ENCODE results near the gene FOXL2NB.

FOXL2NB gene

DNA sequence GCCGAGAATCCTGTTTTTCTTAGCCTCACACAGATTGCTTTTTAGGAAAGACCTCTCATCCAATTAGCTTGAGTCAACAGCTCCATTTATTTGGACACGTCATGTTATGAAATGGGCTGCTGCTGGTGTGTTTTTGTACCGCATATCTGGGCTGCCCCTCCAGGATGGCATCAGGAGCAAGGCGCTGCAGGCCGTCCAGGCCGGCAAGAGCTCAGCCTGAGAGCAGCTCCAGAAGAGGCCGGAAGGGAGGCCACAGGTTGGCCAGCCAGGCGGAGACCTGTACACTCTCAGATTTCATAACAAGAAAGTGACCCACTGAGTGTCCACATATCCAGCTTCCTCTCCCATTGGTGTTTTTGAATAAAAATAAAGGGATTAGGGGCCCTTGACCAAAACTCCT is 28.3 kb downstream of the FOXL2NB start:
- POLR2A ChIA-PET (ENCODE audit: low non-redundant PET): no interaction called here
- TF ChIP-seq, protein P1, sequence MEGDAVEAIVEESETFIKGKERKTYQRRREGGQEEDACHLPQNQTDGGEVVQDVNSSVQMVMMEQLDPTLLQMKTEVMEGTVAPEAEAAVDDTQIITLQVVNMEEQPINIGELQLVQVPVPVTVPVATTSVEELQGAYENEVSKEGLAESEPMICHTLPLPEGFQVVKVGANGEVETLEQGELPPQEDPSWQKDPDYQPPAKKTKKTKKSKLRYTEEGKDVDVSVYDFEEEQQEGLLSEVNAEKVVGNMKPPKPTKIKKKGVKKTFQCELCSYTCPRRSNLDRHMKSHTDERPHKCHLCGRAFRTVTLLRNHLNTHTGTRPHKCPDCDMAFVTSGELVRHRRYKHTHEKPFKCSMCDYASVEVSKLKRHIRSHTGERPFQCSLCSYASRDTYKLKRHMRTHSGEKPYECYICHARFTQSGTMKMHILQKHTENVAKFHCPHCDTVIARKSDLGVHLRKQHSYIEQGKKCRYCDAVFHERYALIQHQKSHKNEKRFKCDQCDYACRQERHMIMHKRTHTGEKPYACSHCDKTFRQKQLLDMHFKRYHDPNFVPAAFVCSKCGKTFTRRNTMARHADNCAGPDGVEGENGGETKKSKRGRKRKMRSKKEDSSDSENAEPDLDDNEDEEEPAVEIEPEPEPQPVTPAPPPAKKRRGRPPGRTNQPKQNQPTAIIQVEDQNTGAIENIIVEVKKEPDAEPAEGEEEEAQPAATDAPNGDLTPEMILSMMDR (conservative IDR thresholded peaks at IDR 0.05; ENCODE audit: low read depth): no peak
- CTCF ChIA-PET: no interaction called here
- no peak for DNase-seq (ENCODE audit: low spot score)
- H3K27ac ChIP-seq: no peak overlapping the region

DNA sequence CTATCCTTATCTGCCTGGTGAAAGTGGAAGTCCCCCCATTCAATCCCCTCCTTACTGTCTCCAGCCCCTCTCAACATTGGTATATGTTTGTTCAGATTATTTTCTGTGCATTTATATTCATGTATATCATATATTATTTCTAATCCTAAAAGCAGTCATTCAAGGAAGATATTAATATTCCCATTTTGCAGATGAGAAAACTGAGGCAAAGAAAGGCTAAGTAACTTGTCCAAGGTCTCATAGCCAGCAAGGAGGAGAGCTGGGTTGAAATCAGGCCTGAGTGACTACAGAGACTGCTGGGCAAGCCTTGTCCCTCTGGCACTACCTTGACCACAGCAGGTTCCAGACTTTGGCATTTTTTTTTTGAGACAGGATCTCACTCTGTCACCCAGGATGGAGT is 29.0 kb downstream of the FOXL2NB start:
- ChIA-PET CTCF (no interaction called here), POLR2A (ENCODE audit: low non-redundant PET) (no interaction called here)
- TF ChIP-seq, protein P1 (conservative IDR thresholded peaks at IDR 0.05; ENCODE audit: low read depth): no peak

GRCh38 chr3:138984816-138985215 is 37.8 kb downstream of the FOXL2NB start:
- TF ChIP-seq, protein P1 (conservative IDR thresholded peaks at IDR 0.05; ENCODE audit: low read depth): no peak
- no peak for DNase-seq (ENCODE audit: low spot score)

More for the DNA sequence above, 29.0 kb downstream of the FOXL2NB start:
- no peak overlapping the region for H3K27ac ChIP-seq
- DNase-seq (ENCODE audit: low spot score): no peak

GRCh38 chr3:138985932-138986331 is 38.9 kb downstream of the FOXL2NB start:
- ChIA-PET CTCF (no interaction called here), POLR2A (ENCODE audit: low non-redundant PET) (no interaction called here)
- DNase-seq (ENCODE audit: low spot score): no peak
- no peak overlapping the region for H3K27ac ChIP-seq
- TF ChIP-seq, protein P1 (conservative IDR thresholded peaks at IDR 0.05; ENCODE audit: low read depth): no peak

More at GRCh38 chr3:138984816-138985215, 37.8 kb downstream of the FOXL2NB start:
- ChIA-PET CTCF (interaction anchor here (0.7 kb wide), 1 partner anchor 174 kb away, joined by 3 read pairs; no protein-coding TSS in a partner anchor), POLR2A (ENCODE audit: low non-redundant PET) (no interaction called here)
- no peak overlapping the region for H3K27ac ChIP-seq

GRCh38 chr3:138987181-138987580 is 40.2 kb downstream of the FOXL2NB start:
- TF ChIP-seq, protein P1 (conservative IDR thresholded peaks at IDR 0.05; ENCODE audit: low read depth): no peak
- ChIA-PET POLR2A (ENCODE audit: low non-redundant PET) (no interaction called here), CTCF (no interaction called here)
- no peak overlapping the region for H3K27ac ChIP-seq
- DNase-seq (ENCODE audit: low spot score): no peak

- CTCF ChIA-PET: no interaction called here
- TF ChIP-seq, protein P1 (conservative IDR thresholded peaks at IDR 0.05; ENCODE audit: low read depth): no peak
- no peak overlapping the region for H3K27ac ChIP-seq
- POLR2A ChIA-PET (ENCODE audit: low non-redundant PET): no interaction called here
- DNase-seq (ENCODE audit: low spot score): no peak
Measured at GRCh38 chr3:138995706-138996105, 48.7 kb downstream of the FOXL2NB start.

All from RWPE1 (cell line).